DMS53 treated with DMSO at 0.1 percent for 48 hours (cell line): ENCODE measurements around the gene MYH13.

Source experiments
- DNase-seq: peaks from one replicate; lab custom pipeline; 2025; ENCODE audit not compliant: unreplicated experiment; lab: John Stamatoyannopoulos, UW

Gene MYH13

DNA sequence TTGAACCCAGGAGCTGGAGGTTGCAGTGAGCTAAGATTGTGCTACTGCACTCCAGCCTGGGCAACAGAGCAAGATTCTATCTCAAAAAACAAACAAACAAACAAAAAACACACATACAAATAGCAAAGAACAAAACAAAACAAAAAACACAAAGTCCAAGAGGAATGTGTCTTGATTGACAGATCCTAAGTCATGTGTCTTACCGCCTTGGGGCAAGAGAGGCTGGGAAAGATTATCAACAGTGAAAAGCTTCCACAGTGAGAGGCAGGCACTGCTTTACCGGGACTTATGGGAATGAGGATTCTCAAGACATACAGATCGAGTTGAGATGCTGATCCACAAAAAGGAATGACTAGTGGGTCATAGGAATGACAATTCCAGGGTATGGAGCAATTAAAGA lies 111.7 kb downstream of the MYH13 start:
- DNase-seq: no peak

DNA sequence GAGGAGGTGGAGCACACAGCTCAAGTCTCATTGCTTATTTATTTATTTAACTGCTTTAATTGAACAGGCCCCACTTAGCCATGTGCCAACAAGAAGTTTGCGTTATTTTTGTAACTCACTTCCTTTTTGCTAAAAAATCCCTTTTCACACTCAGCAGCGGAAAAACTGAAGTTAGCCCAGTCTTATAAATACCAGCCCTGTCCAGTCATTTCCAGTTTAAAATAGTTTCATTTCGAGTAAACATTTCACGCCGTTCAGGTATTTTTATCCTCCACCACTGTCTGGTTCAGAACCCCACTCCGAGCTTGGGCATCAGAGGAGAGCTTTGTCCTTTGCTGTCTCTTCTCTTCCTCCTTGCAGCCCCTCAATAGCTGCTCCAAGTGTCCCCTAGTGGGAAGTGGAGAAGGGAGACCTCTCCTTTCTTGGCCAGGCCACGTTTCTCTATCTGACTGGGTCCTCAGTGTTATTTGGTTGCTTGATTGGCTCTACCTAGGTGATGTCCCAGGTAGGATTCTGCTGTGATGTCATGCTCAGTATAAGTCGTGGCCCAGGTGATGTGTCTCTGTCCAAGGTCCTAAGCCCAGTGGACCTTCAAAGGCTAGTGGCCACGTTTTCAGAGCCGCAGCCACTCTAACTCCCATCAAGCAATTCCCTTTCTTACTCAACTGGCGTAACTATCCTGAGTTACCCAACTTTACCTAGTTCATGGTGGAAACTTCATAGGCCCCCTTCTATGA lies 121.4 kb downstream of the MYH13 start:
- no peak for DNase-seq
